ENCODE measurements around the gene PASK.

Gene PASK

DNA sequence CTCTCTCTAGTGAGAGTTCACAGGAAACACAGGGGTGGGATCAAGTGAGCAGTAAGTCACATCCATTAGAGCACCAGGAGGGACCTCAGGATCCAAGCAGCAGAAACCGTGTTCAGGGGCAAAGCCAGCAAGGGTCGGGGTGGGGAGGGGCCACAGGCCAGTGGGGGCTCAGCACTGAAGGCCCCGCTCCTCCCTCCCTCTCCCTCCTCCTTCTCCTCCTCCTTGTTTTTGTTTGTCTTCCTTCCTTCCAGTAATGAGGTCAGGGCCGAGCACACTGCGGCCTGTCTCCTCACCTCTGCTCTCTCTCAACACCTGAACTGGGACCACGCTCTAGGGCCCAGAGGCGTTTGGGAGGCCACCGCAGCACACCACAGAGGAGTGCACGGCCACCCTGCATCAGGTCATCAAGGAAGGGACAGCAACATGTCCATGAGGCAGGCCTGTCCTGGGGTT, 68.1 kb downstream of the PASK start:
- no peak for DNase-seq (ENCODE audit: low spot score)

DNA sequence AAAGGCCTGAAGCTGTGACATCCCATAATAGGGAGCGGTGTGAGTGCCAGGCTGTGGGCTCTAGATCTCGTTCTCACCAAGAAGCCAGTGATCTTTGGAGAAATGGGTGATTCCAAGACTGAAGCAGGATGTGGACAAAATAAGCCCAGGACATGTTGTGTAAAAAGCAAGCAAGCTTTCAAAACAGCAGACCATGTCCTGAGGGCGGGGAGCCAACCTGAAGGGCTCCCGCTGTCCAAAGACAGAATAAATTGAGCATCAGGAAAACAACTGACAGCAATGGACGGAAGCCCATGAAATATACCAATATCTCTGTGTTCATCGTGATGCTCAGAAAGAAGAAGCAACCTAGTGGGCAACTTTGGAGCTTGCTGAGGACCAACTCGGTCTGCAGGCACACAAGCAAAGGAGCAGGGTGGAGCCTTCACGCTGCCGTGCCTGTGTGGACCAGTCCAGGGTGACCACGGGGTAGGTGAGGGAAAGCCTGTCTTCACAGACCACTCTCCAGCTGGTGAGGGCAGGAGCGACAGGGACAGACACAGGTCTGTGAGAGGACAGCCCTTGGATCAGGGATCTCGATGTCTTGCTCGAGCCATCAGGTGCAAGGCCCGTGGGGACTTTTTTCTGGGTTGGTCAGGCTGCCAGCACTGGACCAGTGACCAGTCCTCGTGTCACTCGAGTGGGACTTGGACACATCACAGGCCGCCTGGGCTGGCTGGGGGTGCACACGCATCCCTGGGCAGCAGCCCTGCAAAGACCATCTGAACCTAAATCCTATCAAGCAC, 68.7 kb downstream of the PASK start:
- DNase-seq (ENCODE audit: low spot score), result no peak

GRCh38 chr2:241074901-241075540, 74.3 kb downstream of the PASK start:
- no peak for DNase-seq (ENCODE audit: low spot score)

DNA sequence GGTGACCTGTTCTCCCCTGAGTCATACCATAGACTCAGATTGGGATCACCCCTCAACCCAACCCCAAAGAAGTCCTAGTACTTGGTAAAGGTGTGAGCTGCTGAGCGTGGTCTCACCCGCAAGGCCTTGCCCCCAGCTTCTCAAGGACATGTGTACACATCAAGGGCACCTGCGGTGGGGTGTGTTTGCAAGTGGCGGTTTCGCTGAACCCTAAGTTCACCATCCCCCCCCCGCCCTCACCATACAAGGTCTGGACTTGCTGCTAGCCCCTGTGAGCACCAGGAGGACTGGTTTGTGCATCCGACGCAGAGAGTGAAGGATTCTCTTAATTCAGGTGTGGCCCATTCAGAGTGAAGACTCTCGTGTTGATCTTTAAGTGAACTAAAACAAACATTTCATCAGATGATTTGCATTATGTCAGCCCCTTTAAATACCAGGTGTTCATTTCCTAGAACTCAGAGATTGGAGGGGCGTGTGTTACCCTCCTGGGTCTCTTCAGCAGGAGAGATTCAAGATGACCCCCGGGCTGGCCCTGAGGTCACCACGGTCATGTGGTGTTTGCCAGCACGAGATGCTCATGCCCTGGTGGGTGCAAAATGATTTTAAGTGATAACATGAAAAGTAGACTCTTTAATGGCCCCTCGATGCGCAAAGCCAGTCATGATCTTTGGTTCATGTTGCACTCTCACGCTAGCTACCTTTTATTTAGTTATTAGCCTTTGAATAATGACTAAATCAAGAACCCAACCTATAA, 75.0 kb downstream of the PASK start:
- DNase-seq (ENCODE audit: low spot score), result no peak

GRCh38 chr2:241073166-241074064, 75.9 kb downstream of the PASK start:
- no peak for DNase-seq (ENCODE audit: low spot score)

DNA sequence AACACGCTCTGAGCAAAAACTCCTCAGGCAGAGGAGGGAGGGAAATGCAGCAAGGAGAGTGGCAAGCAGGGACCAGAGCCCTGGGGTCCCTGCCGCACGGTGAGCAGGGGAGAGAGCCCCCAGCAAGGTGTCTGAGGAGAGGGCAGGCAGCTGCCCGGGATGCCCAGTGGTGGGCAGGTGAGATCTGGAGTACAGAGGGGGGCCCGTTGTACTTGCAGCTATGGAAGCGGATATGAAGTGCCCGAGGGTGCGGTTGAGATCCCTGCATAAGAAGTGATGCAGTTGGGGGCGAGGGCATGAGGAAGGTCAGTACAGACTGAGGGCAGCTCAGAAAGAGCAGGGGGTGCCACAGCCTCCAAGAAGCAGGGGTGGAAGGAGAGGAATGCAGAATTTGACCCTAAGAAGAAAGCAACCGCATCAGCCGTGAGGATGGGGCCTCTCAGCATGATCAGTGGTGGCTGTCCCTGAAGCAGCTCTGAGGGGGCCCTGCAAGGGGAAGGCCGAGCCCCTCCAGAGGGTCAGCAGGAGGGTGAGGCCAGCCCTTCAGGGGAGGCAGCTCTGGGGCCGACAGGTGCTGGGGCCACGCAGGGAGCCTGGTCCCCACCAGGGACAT, 76.6 kb downstream of the PASK start:
- DNase-seq (ENCODE audit: low spot score), result no peak

GRCh38 chr2:241072151-241072550, 77.1 kb downstream of the PASK start:
- no peak for DNase-seq (ENCODE audit: low spot score)

- no peak for DNase-seq (ENCODE audit: low spot score)
Measured at GRCh38 chr2:241071677-241072111, 77.6 kb downstream of the PASK start.

DNA sequence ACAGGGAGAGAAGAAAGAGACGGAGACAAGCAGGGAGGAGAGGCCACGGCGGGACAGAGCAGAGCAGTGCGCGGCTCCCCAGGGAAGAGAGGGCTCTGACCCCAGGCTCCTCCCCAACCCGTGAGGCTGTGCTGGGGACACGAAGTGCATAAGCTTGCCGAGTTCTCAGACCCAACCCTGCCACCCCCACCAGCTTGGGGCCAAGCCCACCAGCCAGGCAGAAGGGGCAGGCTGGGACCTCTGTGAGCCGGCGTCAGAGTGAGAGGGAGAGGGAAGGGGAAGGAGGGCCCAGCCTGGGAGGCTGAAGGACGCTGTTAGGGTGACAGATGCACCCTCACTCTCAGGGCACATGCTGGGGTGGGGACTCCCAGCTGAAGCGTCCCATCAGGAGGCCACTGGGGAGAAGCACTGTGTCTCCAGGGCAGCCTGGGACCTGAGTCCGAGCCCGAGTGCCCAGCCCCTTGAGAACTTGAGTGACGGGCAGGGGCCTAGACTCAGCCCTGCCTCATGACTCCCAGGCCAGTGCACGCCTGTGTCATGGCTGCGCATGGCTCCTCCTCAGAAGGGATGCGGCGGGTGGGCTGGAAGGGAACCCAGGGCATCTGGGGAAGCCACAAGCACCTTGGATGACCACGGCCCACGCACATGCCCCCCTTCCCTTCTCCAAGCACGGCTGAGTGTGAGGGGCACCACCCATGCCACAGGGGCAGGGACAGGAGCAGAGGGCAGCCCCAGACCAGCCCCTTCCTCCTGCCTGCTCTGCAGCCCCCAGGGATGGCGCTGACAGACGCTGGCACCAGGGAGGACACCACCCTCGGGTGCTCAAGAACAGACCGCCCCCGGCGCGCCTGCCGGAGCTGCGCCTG, 78.2 kb downstream of the PASK start:
- no peak for DNase-seq (ENCODE audit: low spot score)

DNA sequence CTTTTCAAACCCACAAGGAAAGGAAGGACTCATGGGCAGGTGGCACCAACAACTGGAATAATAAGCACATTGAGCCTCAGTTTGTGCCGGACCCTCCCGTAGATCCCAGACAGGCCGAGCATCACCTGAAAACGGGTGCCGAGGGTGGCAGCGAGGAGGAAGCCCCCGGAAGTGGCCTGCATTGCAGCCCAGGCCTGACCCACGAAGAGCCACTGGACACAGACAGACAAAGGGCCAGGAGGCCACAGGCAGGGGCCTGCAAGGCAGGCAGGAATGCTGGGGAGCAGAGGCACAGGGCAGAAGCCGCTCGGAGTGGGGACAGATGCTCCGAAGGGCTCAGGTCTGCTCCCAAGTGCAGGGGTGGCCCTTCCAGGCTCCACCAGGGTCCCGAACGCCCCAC, 78.9 kb downstream of the PASK start:
- DNase-seq (ENCODE audit: low spot score), result no peak

DNA sequence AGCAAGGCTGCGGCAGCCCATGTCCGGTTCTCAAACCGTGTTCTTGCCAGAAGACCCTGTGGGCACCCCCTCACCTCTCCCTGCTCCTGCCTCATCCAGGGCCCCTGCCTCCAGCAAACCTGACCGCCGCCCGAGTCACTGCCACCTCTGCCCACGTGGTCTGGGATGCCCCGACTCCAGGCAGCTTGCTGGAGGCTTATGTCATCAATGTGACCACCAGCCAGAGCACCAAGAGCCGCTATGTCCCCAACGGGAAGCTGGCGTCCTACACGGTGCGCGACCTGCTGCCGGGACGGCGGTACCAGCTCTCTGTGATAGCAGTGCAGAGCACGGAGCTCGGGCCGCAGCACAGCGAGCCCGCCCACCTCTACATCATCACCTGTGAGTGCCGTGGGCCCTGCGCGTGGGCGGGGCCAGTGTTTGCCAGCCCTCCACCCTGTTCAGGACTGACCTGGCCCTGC, 79.4 kb downstream of the PASK start:
- DNase-seq (ENCODE audit: low spot score), result no peak

GRCh38 chr2:241068942-241069810, 80.1 kb downstream of the PASK start:
- no peak for DNase-seq (ENCODE audit: low spot score)

DNA sequence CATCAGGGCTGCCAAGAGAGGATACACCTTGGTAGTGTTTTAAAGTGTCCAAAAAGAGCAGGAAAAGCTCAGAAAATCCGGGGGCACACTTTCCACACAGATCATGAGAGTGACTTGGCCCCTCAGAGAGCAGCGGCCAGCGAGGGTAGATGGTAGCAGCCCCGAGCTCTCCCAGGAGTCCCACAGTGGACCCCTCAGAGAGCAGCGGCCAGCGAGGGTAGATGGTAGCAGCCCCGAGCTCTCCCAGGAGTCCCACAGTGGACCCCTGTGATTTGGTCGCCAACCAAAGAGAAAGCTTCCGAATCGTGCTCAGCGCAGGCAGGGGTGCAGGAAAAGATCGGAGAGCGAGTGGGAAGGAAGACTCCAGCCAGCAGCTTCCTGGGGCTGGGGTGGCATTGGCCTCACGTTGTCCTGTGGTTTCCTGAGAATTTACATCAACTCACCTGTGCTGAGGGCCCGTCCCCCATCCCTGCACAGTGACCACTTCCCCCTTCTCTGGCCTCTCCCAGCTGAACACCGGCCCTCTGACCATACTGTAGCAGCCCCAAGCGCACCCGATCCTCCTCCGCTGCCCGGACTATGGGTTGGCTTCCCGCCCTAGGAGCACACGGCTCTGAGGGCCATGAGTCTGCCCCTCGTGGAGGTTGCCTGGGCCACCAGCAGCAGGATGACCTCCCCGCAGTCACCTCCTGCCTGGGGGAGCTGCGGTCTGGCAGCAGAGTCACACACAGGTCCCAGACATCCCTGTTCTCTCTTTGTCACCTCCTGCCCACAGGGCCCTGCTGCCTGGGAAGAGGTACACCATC, 80.9 kb downstream of the PASK start:
- DNase-seq (ENCODE audit: low spot score), result no peak

- no peak for DNase-seq (ENCODE audit: low spot score)
Measured at GRCh38 chr2:241067501-241068135, 81.7 kb downstream of the PASK start.

GRCh38 chr2:241066893-241067341, 82.4 kb downstream of the PASK start:
- DNase-seq (ENCODE audit: low spot score), result no peak

DNA sequence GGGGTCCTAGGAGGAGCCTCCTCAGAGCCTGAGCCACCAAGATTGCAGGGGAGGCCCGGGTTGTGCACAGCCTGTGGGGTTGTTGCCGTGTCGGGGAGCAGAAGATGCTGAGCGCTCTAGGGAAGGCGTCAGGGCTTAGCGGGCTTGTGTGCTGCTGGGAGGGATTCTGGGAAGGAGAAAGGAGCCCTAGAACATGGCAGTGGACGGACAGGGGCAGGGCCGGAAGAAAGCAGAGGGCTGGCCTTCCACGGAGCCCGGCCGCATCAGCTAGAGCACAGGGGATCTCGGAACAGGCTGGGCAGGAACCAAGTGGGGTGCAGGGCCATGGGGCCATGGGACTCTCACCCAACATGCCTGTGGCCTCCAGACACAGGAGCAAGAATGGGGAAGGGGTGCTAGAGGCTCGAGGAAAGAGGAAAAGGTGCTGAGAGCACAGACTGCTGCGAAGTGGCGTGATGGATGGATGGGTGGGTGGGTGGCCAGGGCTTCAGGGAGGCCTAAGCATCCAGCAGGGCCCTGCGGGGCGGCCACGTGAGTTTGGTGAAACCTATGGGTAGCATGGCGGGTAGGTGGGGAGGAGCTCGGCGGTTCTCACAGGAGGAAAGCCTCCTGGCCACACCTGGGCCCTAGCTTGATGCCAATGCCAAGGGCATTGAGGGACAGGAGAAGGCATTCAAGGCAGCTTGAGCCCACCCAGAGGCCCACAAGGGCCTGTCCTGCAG, 82.9 kb downstream of the PASK start:
- no peak for DNase-seq (ENCODE audit: low spot score)

DNA sequence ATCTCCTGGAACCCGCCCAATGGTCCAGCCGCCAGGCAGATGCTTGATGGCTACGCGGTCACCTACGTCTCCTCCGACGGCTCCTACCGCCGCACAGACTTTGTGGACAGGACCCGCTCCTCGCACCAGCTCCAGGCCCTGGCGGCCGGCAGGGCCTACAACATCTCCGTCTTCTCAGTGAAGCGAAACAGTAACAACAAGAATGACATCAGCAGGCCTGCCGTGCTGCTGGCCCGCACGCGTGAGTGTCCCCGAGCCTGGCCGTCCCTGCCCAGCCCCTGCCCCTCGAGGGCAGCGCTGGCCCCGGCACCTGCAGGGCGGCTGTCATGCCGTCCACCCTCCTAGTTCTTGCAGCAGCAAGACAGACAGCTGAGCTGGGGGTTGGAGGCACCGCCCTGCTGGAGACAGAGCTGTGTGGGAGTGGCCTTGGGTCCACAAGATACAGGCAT, 83.9 kb downstream of the PASK start:
- no peak for DNase-seq (ENCODE audit: low spot score)
